ENCODE results near the gene VSNL1. TPM values are rescaled to one million over a fixed set of nuclear protein-coding genes. Genes with fewer than 3 reads are reported as not detected.
A peak's percentile ranks its signal among the peaks of the same experiment; 100 is the strongest.

Gene VSNL1
- total and polyA plus RNA-seq, 2 experiments from 2014 or later, result 102 to 112 TPM

DNA sequence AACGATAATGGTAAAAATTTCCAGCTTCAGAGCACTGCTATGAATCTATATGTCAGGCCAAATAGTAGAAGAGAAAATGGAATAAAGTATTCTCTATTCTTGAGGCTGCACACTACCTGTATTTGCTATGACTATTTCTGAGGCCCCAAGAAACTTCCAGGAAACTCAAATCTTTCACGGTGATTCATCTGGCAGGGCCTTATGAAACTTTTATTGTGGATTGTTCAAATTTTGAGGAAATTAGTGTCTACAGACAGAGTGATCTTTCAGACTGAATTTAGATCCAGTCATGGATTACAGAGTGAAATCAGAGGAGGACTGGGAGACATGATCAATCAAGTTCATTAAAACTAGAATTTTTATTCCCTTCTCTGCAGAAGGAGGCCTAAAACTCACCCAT, 4.1 kb upstream of the VSNL1 start:
- no peak overlapping the region for H3K27ac Mint-ChIP-seq
- Histone ChIP-seq H3K4me2 (no peak overlapping the region), H4K20me1 (replicated peaks; ENCODE audit: insufficient read depth) (no peaks in the 10 kb centered on the region), H3K4me1 (ENCODE audit: insufficient read depth) (peaks cover 13% of the 10 kb centered on the region; the same call in 1 of the 2 replicates), H3K27ac (ENCODE audit: low read depth) (no peak overlapping the region), H3K36me3 (ENCODE audit: insufficient read depth) (no peaks in the 10 kb centered on the region), H3K27me3 (ENCODE audit: insufficient read depth) (peaks cover 13% of the 10 kb centered on the region), H3K4me3 (no peak overlapping the region), H3K9me2 (ENCODE audit: insufficient read depth) (no peaks in the 10 kb centered on the region), H3F3A (replicated peaks; ENCODE audit: low read depth) (peaks cover 4% of the 10 kb centered on the region; the same call in 1 of the 2 replicates), H2AFZ (no peak overlapping the region), H3K79me2 (replicated peaks; ENCODE audit: insufficient read depth) (peaks cover 9% of the 10 kb centered on the region)
- DNase-seq (ENCODE audit: low spot score) (no peak), ATAC-seq (no peak)
- H3K9me3 Mint-ChIP-seq, result no peaks in the 10 kb centered on the region; the same call in 2 of the 3 replicates
- H3K4me3 Mint-ChIP-seq, result no peak overlapping the region
- no peaks in the 10 kb centered on the region for H3K36me3 Mint-ChIP-seq (ENCODE audit: low read depth)
- H3K4me1 Mint-ChIP-seq, result peaks cover 17% of the 10 kb centered on the region
- H3K27me3 Mint-ChIP-seq (ENCODE audit: insufficient read depth, low read depth, poor library complexity), result peaks cover 12% of the 10 kb centered on the region
- no peak for TF ChIP-seq ZNF114 (CRISPR knock-in tag; IDR thresholded peaks at IDR 0.05)
- no peak for TF ChIP-seq STAT1 (IDR thresholded peaks at IDR 0.05; ENCODE audit: unreplicated experiment)
- no peak for TF ChIP-seq EZH2phosphoT487 (IDR thresholded peaks at IDR 0.05; ENCODE audit: unreplicated experiment)

DNA sequence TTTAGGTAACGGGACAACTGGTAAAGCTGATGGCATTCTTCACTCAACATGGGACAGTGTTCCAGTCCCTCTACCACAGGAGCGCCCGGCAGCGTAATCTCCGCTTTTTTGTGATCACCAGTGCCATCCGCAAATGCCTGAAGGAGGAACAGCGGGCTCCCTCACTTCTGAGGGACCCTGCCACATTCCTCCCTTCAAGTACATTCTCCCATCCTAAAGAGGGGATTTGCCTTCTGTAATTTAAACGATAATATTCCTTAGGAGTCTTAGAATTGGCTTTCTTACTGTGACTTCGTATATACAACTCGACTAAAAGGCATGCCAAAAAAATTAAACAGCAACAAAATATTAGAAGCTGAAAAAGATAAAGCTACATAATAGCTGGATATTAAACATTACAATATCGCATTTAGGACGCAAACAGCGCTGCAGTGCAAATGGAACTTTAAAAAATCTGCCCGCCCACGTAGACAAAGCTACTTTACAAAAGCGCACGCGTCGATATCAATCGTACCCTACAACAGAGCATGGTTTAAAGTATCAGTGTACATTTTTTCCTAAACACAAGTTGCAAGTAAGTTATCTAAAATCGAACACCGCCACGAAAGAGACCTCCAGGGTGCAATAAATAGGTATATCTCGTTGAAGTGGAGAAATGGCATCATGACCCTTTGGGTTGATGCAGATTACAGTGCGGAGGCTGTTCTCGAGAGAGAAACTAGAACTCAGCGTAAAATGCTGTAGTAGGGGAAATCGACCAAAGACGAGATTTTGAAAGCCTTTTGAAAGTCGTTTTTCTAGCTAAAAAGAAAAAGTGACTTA, 2.3 kb upstream of the VSNL1 start:
- peak overlapping the region; percentile 82 for H3K4me2 ChIP-seq
- ATAC-seq (peak; percentile 23), DNase-seq (ENCODE audit: low spot score) (peak; percentile 86)
- H4K20me1 ChIP-seq (replicated peaks; ENCODE audit: insufficient read depth), result no peaks in the 10 kb centered on the region
- H3K27me3 ChIP-seq (ENCODE audit: insufficient read depth), result peaks cover 13% of the 10 kb centered on the region
- H3K4me3 ChIP-seq, result peak overlapping the region; percentile 82
- no peaks in the 10 kb centered on the region; the same call in 2 of the 3 replicates for H3K9me3 Mint-ChIP-seq
- peaks cover 12% of the 10 kb centered on the region for H3F3A ChIP-seq (replicated peaks; ENCODE audit: low read depth)
- TF ChIP-seq EZH2 (IDR thresholded peaks at IDR 0.05; ENCODE audit: low read depth, unreplicated experiment), result peak; percentile 43
- no peak for TF ChIP-seq STAT1 (IDR thresholded peaks at IDR 0.05; ENCODE audit: unreplicated experiment)
- H3K27me3 Mint-ChIP-seq (ENCODE audit: insufficient read depth, low read depth, poor library complexity), result peaks cover 16% of the 10 kb centered on the region
- no peaks in the 10 kb centered on the region for H3K36me3 Mint-ChIP-seq (ENCODE audit: low read depth)
- H3K27ac ChIP-seq (ENCODE audit: low read depth), result no peak overlapping the region
- H3K27ac Mint-ChIP-seq, result peak overlapping the region; percentile 14; the same call in 1 of the 2 replicates
- peaks cover 27% of the 10 kb centered on the region for H3K79me2 ChIP-seq (replicated peaks; ENCODE audit: insufficient read depth)
- H3K9me2 ChIP-seq (ENCODE audit: insufficient read depth), result no peaks in the 10 kb centered on the region
- peaks cover 22% of the 10 kb centered on the region for H3K4me1 ChIP-seq (ENCODE audit: insufficient read depth)
- H2AFZ ChIP-seq, result peak overlapping the region; percentile 77; the same call in 1 of the 2 replicates
- peak overlapping the region; percentile 79 for H3K4me3 Mint-ChIP-seq
- H3K4me1 Mint-ChIP-seq, result peaks cover 26% of the 10 kb centered on the region
- H3K36me3 ChIP-seq (ENCODE audit: insufficient read depth), result no peaks in the 10 kb centered on the region

- Mint-ChIP-seq H3K36me3 (ENCODE audit: low read depth) (no peaks in the 10 kb centered on the region), H3K27me3 (ENCODE audit: insufficient read depth, low read depth, poor library complexity) (peaks cover 16% of the 10 kb centered on the region), H3K27ac (peak overlapping the region; percentile 97), H3K4me3 (peak overlapping the region; percentile 93), H3K9me3 (no peaks in the 10 kb centered on the region; the same call in 2 of the 3 replicates), H3K4me1 (peaks cover 30% of the 10 kb centered on the region)
- H3K27ac ChIP-seq (ENCODE audit: low read depth), result peak overlapping the region; percentile 93
- ATAC-seq (peak; percentile 62), DNase-seq (ENCODE audit: low spot score) (peak; percentile 81)
- H2AFZ ChIP-seq, result peak overlapping the region; percentile 77; the same call in 1 of the 2 replicates
- peaks cover 13% of the 10 kb centered on the region for H3F3A ChIP-seq (replicated peaks; ENCODE audit: low read depth)
- H3K79me2 ChIP-seq (replicated peaks; ENCODE audit: insufficient read depth), result peaks cover 27% of the 10 kb centered on the region
- peaks cover 13% of the 10 kb centered on the region for H3K27me3 ChIP-seq (ENCODE audit: insufficient read depth)
- peak overlapping the region; percentile 82 for H3K4me3 ChIP-seq
- peak overlapping the region; percentile 82 for H3K4me2 ChIP-seq
- no peaks in the 10 kb centered on the region for H3K9me2 ChIP-seq (ENCODE audit: insufficient read depth)
- no peaks in the 10 kb centered on the region for H4K20me1 ChIP-seq (replicated peaks; ENCODE audit: insufficient read depth)
- H3K4me1 ChIP-seq (ENCODE audit: insufficient read depth), result peaks cover 22% of the 10 kb centered on the region
- no peaks in the 10 kb centered on the region for H3K36me3 ChIP-seq (ENCODE audit: insufficient read depth)
- TF ChIP-seq CTCF (conservative IDR thresholded peaks at IDR 0.05; ENCODE audit: low read depth in 2 of 2), result 0 out of 4 replicates have a peak, but pooled peaks of 1 of the 2 experiments have one; percentile 3
- no peak for TF ChIP-seq ZNF114 (CRISPR knock-in tag; IDR thresholded peaks at IDR 0.05)
- 0 out of 2 replicates have a peak, but pooled peaks have one; percentile 31 for TF ChIP-seq CREB1 (CRISPR knock-in tag; IDR thresholded peaks at IDR 0.05; ENCODE audit: low read depth)
Observed at GRCh38 chr2:17538844-17539554, 1.5 kb upstream of the VSNL1 start.

Data from GM23338 (cell line).